ENCODE data around the gene PHC1.
A peak's percentile ranks its signal among the peaks of the same experiment; 100 is the strongest.

The PHC1 gene

DNA sequence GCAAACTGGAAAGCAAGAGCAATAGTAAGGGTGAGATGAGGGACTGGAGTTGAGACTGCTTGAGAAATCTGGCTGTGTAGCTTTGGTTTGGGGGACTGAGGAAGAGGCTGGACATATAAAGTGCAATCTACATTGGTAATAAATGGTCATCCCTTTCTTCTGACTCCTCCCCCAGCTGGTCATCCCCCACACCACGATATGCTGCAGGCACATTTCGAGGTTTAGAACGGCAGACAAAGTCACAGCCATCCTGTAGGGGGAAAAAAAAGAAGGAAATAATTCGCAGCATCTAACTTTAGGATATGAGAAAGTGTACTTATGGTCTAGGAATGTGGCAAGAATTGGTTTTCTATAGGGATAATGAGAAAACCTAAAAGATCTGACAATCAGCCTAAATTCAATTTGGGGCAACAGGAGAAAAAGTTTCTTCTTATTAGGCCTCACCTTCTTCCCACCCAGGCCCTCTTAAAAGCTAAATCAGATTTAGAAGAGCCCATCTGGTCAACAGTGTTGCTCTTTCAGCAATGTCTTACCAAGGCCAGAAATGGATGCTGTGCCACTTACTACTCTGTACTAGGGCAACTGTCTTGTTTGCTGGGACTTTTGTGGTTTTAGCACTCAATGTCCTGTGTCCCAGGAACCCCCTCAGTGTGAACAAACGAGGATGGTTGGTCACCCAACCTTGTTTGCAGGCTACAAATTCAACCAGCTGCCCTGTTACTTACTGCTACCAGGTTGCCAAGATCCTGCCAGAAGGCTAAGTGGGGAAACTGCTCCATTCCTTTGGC, 27.6 kb downstream of the PHC1 start:
- DNase-seq (ENCODE audit: low read depth) = no peak
- no peak overlapping the region for H3K4me3 ChIP-seq (ENCODE audit: low read length)
- TF ChIP-seq, protein P1, sequence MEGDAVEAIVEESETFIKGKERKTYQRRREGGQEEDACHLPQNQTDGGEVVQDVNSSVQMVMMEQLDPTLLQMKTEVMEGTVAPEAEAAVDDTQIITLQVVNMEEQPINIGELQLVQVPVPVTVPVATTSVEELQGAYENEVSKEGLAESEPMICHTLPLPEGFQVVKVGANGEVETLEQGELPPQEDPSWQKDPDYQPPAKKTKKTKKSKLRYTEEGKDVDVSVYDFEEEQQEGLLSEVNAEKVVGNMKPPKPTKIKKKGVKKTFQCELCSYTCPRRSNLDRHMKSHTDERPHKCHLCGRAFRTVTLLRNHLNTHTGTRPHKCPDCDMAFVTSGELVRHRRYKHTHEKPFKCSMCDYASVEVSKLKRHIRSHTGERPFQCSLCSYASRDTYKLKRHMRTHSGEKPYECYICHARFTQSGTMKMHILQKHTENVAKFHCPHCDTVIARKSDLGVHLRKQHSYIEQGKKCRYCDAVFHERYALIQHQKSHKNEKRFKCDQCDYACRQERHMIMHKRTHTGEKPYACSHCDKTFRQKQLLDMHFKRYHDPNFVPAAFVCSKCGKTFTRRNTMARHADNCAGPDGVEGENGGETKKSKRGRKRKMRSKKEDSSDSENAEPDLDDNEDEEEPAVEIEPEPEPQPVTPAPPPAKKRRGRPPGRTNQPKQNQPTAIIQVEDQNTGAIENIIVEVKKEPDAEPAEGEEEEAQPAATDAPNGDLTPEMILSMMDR (conservative IDR thresholded peaks at IDR 0.05; ENCODE audit: low read depth, low read length) = no peak

- TF ChIP-seq, protein P1 (conservative IDR thresholded peaks at IDR 0.05; ENCODE audit: low read depth, low read length) = no peak
- no peak for DNase-seq (ENCODE audit: low read depth)
- H3K4me3 ChIP-seq (ENCODE audit: low read length) = no peak overlapping the region
Measured at GRCh38 chr12:8943565-8944186, 29.4 kb downstream of the PHC1 start.

DNA sequence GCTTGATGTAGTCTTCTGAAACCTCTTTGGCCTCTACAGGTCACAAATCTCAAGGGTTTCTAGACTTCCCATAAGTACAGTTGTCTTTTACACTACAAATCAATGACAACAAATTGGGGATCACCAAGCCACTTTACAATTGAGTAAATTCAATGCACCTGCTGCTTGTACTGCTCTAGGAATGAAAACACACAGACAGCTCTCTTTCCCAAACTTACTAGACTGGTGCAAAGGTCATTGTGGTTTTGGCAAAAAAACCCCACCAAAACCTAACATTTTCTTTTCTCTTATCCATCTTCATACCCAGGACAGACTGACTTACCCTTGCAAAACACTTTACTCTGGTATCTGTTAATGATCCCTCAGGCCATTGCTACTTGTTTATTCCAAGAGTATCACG, 32.4 kb downstream of the PHC1 start:
- no peak for DNase-seq (ENCODE audit: low read depth)
- H3K4me3 ChIP-seq (ENCODE audit: low read length) = no peak overlapping the region
- TF ChIP-seq, protein P1 (conservative IDR thresholded peaks at IDR 0.05; ENCODE audit: low read depth, low read length) = no peak

DNA sequence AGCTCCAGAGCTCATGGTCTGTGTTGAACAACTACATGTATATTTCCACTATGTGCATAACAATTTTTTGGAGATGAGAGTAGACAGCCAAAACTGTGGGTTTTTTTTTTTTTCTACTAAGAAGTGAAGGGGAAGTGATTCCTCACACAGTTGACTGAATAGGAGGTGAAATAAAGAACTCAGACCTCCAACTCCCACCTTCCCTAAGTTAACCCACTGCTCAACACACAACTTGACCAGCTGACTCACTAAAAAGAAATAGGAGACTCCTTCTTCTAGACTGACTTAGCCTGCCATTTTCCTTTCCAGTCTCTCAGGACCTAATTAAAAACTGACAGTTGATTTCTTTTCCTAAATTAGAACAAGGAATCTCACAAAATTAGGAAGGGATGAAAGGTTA, 33.4 kb downstream of the PHC1 start:
- TF ChIP-seq, protein P1 (conservative IDR thresholded peaks at IDR 0.05; ENCODE audit: low read depth, low read length) = no peak
- peak overlapping the region; percentile 97 for H3K4me3 ChIP-seq (ENCODE audit: low read length)
- DNase-seq (ENCODE audit: low read depth) = no peak

GRCh38 chr12:8948701-8949341, 34.5 kb downstream of the PHC1 start:
- TF ChIP-seq, protein P1 (conservative IDR thresholded peaks at IDR 0.05; ENCODE audit: low read depth, low read length) = no peak
- peak overlapping the region; percentile 97 for H3K4me3 ChIP-seq (ENCODE audit: low read length)
- DNase-seq (ENCODE audit: low read depth) = no peak

DNA sequence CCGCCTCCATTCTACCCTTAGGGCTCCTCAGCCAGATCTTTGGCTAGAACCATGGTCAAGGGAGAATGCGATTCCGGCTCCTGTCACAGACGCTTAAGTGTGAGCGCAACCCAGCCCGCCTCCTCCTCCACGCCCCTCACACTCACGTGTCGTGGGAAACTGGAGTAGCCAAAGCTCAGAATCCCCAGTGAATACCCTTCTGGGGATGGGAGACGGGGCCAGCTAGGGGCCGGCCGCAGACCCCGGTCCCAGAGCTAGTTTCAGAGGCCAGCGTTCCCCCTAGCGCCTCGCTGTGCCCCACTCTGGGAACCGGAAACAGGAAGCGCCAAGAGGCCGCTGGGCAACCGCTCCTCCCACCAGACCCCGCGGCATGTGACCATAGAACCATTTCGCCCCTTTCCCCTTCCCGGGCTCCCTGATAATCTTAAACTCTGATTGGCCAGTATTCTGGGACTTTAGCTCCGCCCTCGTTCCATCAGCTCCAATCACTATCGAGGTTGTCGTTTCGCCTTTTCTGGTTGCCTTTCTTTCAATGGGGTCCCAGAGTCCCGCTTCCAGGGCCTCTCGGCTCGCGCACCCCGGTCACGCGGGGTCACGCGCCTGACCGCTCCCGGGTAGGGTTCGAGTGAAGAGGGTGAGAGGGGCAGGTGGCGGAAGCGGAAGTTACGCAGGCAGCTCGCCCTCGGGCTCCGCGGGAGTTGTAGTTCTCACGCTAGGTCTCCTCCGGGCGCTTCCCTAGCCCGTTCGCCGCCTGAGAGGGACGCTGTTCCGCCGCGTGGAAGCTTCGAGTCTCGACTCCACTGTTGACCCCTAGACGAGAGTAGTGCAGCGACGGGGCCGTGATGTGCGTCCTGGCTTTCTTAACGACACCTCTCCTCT, 35.3 kb downstream of the PHC1 start, which contains the start of gene M6PR:
TSS of gene M6PR (minus strand) at position 304 of the 879 bp plus-strand sequence. CDS start 3,241 bp downstream, outside the sequence.
- peak; percentile 91 for DNase-seq (ENCODE audit: low read depth)
- H3K4me3 ChIP-seq (ENCODE audit: low read length) = peak within 1 kb of the TSS; percentile 97
- TF ChIP-seq, protein P1 (conservative IDR thresholded peaks at IDR 0.05; ENCODE audit: low read depth, low read length) = peak; percentile 46
